HG02852 (cell line): ENCODE measurements around the gene DOP1A.

Source experiments
- ATAC-seq: cut with Tn5 transposase; IDR thresholded peaks from one replicate; pipeline ENCODE4 v1.9.1; 2021; ENCODE audit warnings: mild to moderate bottlenecking, moderate library complexity; ENCODE audit not compliant: unreplicated experiment

Gene DOP1A

GRCh38 chr6:83067448-83068439 is at the start of gene DOP1A:
Gene DOP1A (plus strand): TSS chr6:83067671. CDS start chr6:83096978, 29,307 bp downstream.
- peak; percentile 82 for ATAC-seq

GRCh38 chr6:83019741-83020140 is 47.7 kb upstream of the DOP1A start:
- no peak for ATAC-seq

- no peak for ATAC-seq
These were observed 35.8 kb upstream of the DOP1A start for GRCh38 chr6:83031689-83032088.

- ATAC-seq, result no peak
These were observed 29.2 kb upstream of the DOP1A start for GRCh38 chr6:83038246-83038645.

GRCh38 chr6:83042467-83043053 is 24.9 kb upstream of the DOP1A start:
- no peak for ATAC-seq

- no peak for ATAC-seq
These were observed 23.2 kb upstream of the DOP1A start for GRCh38 chr6:83044091-83044768.

- ATAC-seq, result no peak
These were observed 20.3 kb upstream of the DOP1A start for GRCh38 chr6:83047065-83047754.

GRCh38 chr6:83051377-83052172 is 15.9 kb upstream of the DOP1A start:
- no peak for ATAC-seq

GRCh38 chr6:83053678-83054077 is 13.8 kb upstream of the DOP1A start:
- no peak for ATAC-seq

- ATAC-seq, result no peak
These were observed 12.0 kb upstream of the DOP1A start for GRCh38 chr6:83055366-83055964.

- peak; percentile 84 for ATAC-seq
These were observed 9.7 kb upstream of the DOP1A start for GRCh38 chr6:83057705-83058321.

- ATAC-seq, result no peak
These were observed 6.3 kb upstream of the DOP1A start for GRCh38 chr6:83061190-83061589.

GRCh38 chr6:83062225-83062624 is 5.2 kb upstream of the DOP1A start:
- no peak for ATAC-seq

GRCh38 chr6:83065511-83066192 is 1.8 kb upstream of the DOP1A start, which contains the start of gene UBE3D:
Gene UBE3D (minus strand): TSS chr6:83065841. CDS start chr6:83065718, 123 bp downstream.
- ATAC-seq, result peak; percentile 57

- ATAC-seq, result no peak
These were observed 1.1 kb downstream of the DOP1A start for GRCh38 chr6:83068616-83069015.

GRCh38 chr6:83069633-83070032 is 2.2 kb downstream of the DOP1A start:
- ATAC-seq, result no peak

GRCh38 chr6:83071023-83071422 is 3.6 kb downstream of the DOP1A start:
- peak; percentile 43 for ATAC-seq

GRCh38 chr6:83071707-83072106 is 4.2 kb downstream of the DOP1A start:
- no peak for ATAC-seq

- ATAC-seq, result no peak
These were observed 5.3 kb downstream of the DOP1A start for GRCh38 chr6:83072726-83073125.
